Breast epithelium (tissue), 3 donors: ENCODE measurements around the gene MITF.

ENCODE experiments used
- CTCF ChIP-seq, 3 donors: fragments of 450-650 bp; IDR thresholded peaks; one replicate each; pipeline ENCODE4 v1.5.1; 2016 to 2017; ENCODE audit warnings: antibody characterized with exemption in 3 of 3, mild to moderate bottlenecking in 3 of 3, moderate library complexity in 3 of 3
- POLR2A ChIP-seq: fragments of 450-650 bp; IDR thresholded peaks from one replicate; pipeline ENCODE4 v1.6.1; 2016; ENCODE audit warnings: antibody characterized with exemption, mild to moderate bottlenecking, moderate library complexity
- POLR2AphosphoS5 ChIP-seq, 3 donors: sonication (generic); formaldehyde crosslinking; IDR thresholded peaks; one replicate each; pipeline ENCODE4 v1.6.1; 2017; ENCODE audit warnings: antibody characterized with exemption in 3 of 3

GRCh38 chr3:69761896-69762767 lies 22.9 kb downstream of the MITF start:
- TF ChIP-seq CTCF (IDR thresholded peaks at IDR 0.05) (no peak), POLR2AphosphoS5 (IDR thresholded peaks at IDR 0.05) (no peak), POLR2A (no peak)
